Measurements from ENCODE around the gene CIC. TPM values are rescaled to one million over a fixed set of nuclear protein-coding genes. Genes with fewer than 3 reads are reported as not detected.

The CIC gene
- total and polyA plus RNA-seq, 9 of the 15 experiments (the other 6 are each of a cell fraction or from before 2014, with no cell fraction given), result 0.07 to 44.7 (median 8.6) TPM

- no peak for TF ChIP-seq PBX2 (CRISPR knock-in tag; IDR thresholded peaks at IDR 0.05; ENCODE audit: low read depth)
- TF ChIP-seq PBX2 (tag; conservative IDR thresholded peaks at IDR 0.05; ENCODE audit: low read depth), result no peak
- no peak for TF ChIP-seq MTA3 (IDR thresholded peaks at IDR 0.05; ENCODE audit: borderline replicate concordance)
- no peak for TF ChIP-seq HMG20B (CRISPR knock-in tag; IDR thresholded peaks at IDR 0.05)
- TF ChIP-seq LEF1 (IDR thresholded peaks at IDR 0.05), result no peak
- TF ChIP-seq NEUROD1 (IDR thresholded peaks at IDR 0.05; ENCODE audit: borderline replicate concordance, low read depth, low read length, partially characterized antibody), result no peak
- 0 out of 2 replicates have a peak, but pooled peaks have one; percentile 33 for TF ChIP-seq ZBTB40 (IDR thresholded peaks at IDR 0.05)
- no peak for TF ChIP-seq ZBTB40 (CRISPR knock-in tag; IDR thresholded peaks at IDR 0.05)
- TF ChIP-seq RBBP5 (IDR thresholded peaks at IDR 0.05; ENCODE audit: borderline replicate concordance, insufficient read depth, low read length, poor library complexity, severe bottlenecking), result peak; percentile 38
- no peak for TF ChIP-seq MYNN (IDR thresholded peaks at IDR 0.05)
- no peak for TF ChIP-seq MYNN (CRISPR knock-in tag; IDR thresholded peaks at IDR 0.05)
- no peak for TF ChIP-seq SRF (CRISPR knock-in tag; IDR thresholded peaks at IDR 0.05)
- TF ChIP-seq GABPB1 (CRISPR knock-in tag; IDR thresholded peaks at IDR 0.05), result no peak
- TF ChIP-seq TBP (optimal IDR thresholded peaks at IDR 0.05; ENCODE audit: low read depth, low read length), result no peak
- no peak for TF ChIP-seq KDM5B (IDR thresholded peaks at IDR 0.05; ENCODE audit: insufficient replicate concordance, low read depth, low read length)
Measured at GRCh38 chr19:42255766-42256745, 13.0 kb upstream of the CIC start (continued).
